ENCODE results near the gene ASB4.
A peak's percentile ranks its signal among the peaks of the same experiment; 100 is the strongest.

Gene ASB4, protein sequence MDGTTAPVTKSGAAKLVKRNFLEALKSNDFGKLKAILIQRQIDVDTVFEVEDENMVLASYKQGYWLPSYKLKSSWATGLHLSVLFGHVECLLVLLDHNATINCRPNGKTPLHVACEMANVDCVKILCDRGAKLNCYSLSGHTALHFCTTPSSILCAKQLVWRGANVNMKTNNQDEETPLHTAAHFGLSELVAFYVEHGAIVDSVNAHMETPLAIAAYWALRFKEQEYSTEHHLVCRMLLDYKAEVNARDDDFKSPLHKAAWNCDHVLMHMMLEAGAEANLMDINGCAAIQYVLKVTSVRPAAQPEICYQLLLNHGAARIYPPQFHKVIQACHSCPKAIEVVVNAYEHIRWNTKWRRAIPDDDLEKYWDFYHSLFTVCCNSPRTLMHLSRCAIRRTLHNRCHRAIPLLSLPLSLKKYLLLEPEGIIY

DNA sequence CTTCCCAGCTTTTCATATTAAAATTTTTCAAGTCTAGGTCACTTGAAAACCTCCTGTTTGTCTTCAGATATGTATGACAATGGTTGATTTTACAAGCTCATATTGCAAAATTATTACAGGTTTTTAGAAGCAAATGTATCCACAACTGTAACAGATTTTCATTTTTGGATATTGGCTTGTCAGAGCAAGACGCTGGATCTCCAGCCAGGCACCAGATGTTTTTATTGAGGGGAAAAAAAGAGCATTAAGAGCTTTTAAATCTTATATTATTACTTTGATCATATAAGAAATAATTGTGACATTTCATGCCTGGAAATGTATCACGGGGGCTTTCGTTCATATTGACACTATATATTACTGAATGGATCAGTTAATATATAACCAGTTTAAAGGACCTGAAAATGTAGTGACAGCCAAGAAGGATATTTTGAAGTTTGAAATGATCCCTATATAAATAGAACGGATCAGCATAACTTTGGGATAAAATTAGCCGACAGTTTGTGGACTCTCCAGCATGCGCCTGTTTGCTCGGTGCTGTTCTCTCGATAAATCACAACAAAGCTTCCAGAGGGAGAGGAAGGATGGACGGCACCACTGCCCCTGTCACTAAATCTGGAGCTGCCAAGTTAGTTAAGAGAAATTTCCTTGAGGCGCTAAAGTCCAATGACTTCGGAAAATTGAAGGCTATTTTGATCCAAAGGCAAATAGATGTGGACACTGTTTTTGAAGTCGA is at the start of gene ASB4:
ASB4 (plus strand) TSS at position 553 of the 733 bp plus-strand sequence; CDS start at position 582, 29 bp downstream.
- DNase-seq, result no peak
- H3K9me3 Mint-ChIP-seq, result peaks cover 9% of the 10 kb centered on the region
- H3K27ac Mint-ChIP-seq, result no peak within 1 kb of the TSS
- H3K36me3 Mint-ChIP-seq (ENCODE audit: low read depth), result peaks cover 5% of the 10 kb centered on the region
- no peak within 1 kb of the TSS for H3K4me3 Mint-ChIP-seq
- no peaks in the 10 kb centered on the region for H3K27me3 Mint-ChIP-seq (ENCODE audit: low read depth, poor library complexity)
- H3K4me1 Mint-ChIP-seq, result peaks cover 58% of the 10 kb centered on the region
- TF ChIP-seq, protein P1, sequence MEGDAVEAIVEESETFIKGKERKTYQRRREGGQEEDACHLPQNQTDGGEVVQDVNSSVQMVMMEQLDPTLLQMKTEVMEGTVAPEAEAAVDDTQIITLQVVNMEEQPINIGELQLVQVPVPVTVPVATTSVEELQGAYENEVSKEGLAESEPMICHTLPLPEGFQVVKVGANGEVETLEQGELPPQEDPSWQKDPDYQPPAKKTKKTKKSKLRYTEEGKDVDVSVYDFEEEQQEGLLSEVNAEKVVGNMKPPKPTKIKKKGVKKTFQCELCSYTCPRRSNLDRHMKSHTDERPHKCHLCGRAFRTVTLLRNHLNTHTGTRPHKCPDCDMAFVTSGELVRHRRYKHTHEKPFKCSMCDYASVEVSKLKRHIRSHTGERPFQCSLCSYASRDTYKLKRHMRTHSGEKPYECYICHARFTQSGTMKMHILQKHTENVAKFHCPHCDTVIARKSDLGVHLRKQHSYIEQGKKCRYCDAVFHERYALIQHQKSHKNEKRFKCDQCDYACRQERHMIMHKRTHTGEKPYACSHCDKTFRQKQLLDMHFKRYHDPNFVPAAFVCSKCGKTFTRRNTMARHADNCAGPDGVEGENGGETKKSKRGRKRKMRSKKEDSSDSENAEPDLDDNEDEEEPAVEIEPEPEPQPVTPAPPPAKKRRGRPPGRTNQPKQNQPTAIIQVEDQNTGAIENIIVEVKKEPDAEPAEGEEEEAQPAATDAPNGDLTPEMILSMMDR (IDR thresholded peaks at IDR 0.05), result no peak

DNA sequence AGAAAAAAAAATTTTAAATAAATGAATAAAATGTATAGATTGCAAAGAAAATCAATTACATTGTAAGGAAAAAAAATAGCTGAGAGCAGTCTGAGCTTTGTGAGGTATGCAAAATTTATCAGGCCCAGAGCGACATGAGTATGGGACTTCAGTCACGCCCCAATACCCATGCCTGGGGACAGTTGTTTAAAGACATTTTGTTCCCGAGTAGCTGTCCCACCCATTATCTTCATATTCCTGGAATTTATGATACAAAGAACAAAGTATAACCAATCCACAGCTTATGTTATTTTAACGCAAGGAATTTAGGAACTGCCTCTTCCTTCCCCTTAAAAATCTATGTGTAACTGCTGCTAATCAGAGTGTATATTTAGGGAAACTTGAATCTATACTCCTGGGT is 49.3 kb upstream of the ASB4 start:
- H3K4me1 Mint-ChIP-seq, result peaks cover 60% of the 10 kb centered on the region
- H3K36me3 Mint-ChIP-seq (ENCODE audit: low read depth), result peaks cover 27% of the 10 kb centered on the region
- no peak overlapping the region for H3K27ac Mint-ChIP-seq
- no peaks in the 10 kb centered on the region for H3K9me3 Mint-ChIP-seq
- TF ChIP-seq, protein P1 (IDR thresholded peaks at IDR 0.05), result no peak
- DNase-seq, result no peak
- H3K27me3 Mint-ChIP-seq (ENCODE audit: low read depth, poor library complexity), result no peaks in the 10 kb centered on the region
- H3K4me3 Mint-ChIP-seq, result peak overlapping the region; percentile 67

DNA sequence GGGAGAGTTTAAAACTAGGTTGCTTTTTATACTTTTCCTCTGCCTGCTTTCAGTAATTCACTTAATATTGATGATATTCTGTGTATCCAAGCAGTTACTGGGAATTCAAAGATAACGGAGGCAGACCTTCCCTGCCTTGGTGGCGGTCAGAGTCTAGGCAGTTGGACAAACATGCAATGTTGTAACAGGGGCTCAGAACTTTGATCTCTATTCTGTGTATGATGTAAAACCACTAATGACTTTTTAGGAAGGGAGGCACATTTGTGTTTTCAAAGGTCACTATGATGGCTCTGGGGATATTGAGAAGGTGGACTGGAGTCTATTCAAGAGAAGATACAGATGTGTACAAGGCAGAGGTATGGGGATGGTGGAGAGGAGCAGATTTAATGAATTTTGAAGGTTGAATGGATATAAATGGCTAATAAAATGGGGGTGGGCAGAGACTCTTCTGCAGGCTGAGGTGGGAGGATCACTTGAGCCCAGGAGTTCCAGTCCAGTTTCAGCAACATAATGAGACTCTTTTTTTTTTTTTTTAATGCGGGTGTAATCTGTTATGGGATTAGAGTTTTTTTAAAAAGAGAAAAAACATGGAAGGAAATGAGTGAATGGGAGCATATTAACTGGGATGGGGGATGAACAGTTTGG is 45.2 kb upstream of the ASB4 start:
- TF ChIP-seq, protein P1 (IDR thresholded peaks at IDR 0.05), result no peak
- Mint-ChIP-seq H3K27ac (no peak overlapping the region), H3K36me3 (ENCODE audit: low read depth) (no peaks in the 10 kb centered on the region), H3K9me3 (no peaks in the 10 kb centered on the region), H3K27me3 (ENCODE audit: low read depth, poor library complexity) (peaks cover 5% of the 10 kb centered on the region), H3K4me1 (peaks cover 34% of the 10 kb centered on the region), H3K4me3 (no peak overlapping the region)
- no peak for DNase-seq

DNA sequence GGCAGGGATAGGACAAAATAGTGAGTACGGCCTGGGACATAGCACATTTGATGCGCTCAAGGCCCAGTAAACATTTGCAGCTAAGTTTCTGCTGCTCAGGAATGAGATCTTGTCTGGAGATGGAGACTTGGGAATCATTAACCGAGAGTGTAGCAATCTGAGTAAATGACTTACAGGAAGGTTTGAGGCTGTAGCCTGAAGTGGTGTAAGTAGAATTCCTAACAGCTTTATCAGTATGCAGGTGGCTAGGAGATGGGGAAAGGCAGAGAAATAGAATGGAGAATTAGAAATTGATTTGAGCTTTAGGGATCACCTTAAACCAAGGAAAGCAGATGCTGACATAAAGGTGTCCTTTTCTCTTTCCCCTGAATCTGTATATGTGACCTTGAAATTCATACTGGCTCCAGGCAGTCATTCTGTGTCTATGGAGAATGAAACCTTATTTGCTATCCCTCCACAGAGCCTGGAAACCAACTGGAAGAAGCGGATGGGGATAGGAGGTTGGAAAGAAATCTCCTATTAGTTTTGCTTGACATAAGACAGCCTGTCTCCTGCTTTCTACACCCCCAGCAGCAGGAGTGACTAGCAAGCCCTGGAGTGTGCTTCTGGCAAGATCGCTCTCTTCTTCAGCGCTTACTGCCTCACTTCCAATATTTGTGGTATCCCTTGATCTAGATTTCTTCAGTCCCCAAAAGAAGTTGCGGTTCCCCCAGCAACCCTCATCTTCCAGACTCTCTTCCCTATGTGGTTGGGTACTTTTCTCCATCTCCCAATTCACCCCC is 44.5 kb upstream of the ASB4 start:
- Mint-ChIP-seq H3K4me3 (no peak overlapping the region), H3K36me3 (ENCODE audit: low read depth) (no peaks in the 10 kb centered on the region), H3K27ac (peak overlapping the region; percentile 62)

DNA sequence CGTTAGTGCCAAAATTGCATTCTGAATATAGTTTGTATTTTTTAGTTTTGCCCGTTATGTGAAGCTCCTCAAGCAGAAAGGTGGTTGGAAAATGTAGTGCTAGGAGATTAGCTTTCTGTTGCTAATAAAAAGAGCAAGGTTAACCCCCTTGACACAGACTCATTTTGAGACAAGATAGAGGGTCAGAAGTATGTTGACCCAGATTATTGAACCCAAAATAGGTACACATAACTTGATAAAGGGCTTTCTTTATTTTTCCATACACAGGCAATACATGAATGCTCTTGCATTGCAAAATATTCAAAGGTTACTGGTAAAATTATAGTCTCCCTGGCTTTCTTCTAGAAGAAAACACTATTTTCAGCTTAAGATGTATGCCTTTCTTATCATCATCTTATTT is 40.9 kb upstream of the ASB4 start:
- peaks cover 10% of the 10 kb centered on the region for H3K4me1 Mint-ChIP-seq
- TF ChIP-seq, protein P1 (IDR thresholded peaks at IDR 0.05), result no peak
- H3K27ac Mint-ChIP-seq, result no peak overlapping the region

More for the DNA sequence above, 44.5 kb upstream of the ASB4 start:
- TF ChIP-seq, protein P1 (IDR thresholded peaks at IDR 0.05), result no peak
- no peaks in the 10 kb centered on the region for H3K9me3 Mint-ChIP-seq
- DNase-seq, result no peak
- H3K4me1 Mint-ChIP-seq, result peaks cover 27% of the 10 kb centered on the region
- H3K27me3 Mint-ChIP-seq (ENCODE audit: low read depth, poor library complexity), result peaks cover 5% of the 10 kb centered on the region

More for the DNA sequence above, 40.9 kb upstream of the ASB4 start:
- no peaks in the 10 kb centered on the region for H3K9me3 Mint-ChIP-seq
- DNase-seq, result no peak
- H3K4me3 Mint-ChIP-seq, result no peak overlapping the region
- H3K36me3 Mint-ChIP-seq (ENCODE audit: low read depth), result no peaks in the 10 kb centered on the region
- peaks cover 5% of the 10 kb centered on the region for H3K27me3 Mint-ChIP-seq (ENCODE audit: low read depth, poor library complexity)
